Measurements from ENCODE around the gene COPS7A.

COPS7A gene, protein sequence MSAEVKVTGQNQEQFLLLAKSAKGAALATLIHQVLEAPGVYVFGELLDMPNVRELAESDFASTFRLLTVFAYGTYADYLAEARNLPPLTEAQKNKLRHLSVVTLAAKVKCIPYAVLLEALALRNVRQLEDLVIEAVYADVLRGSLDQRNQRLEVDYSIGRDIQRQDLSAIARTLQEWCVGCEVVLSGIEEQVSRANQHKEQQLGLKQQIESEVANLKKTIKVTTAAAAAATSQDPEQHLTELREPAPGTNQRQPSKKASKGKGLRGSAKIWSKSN

GRCh38 chr12:6723607-6724408 is at the start of gene COPS7A:
COPS7A (plus strand) TSS chr12:6724046; CDS start chr12:6724657, 611 bp downstream.
- TF ChIP-seq CTCF (conservative IDR thresholded peaks at IDR 0.05; ENCODE audit: low read depth) = no peak
- DNase-seq (ENCODE audit: low spot score) = peak; percentile 97
- peak within 1 kb of the TSS; percentile 84 for H3K27ac ChIP-seq
- ChIA-PET POLR2A (ENCODE audit: low non-redundant PET) (interaction anchor here (0.6 to 1.4 kb wide), 10 partner anchors 10 to 167 kb away, joined by 3 to 13 read pairs (median 3); partner anchors contain the start of genes CDCA3, USP5 and ZNF384), CTCF (interaction anchor here (0.9 to 1.2 kb wide), 3 partner anchors 12 to 56 kb away, joined by 3 read pairs; partner anchors contain the start of gene MLF2)

DNA sequence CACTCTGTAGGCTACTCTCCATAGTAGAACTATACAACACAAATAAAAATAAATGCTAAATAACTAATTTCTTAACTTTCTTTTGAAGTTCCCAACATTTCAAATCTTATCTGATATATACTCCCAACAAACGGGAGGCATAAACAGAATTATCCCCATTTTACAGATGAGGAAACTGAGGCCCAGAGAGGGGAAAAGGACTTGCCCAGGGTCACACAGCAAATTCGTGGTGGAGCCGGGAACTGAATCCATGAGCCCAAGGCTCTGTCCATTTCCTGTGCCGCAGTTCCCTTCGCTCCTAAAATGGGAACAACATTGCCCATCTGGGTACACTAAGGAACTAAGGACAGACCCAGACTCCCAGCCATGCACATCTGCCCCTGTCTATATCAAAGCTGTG is 46.9 kb upstream of the COPS7A start:
- TF ChIP-seq CTCF (conservative IDR thresholded peaks at IDR 0.05; ENCODE audit: low read depth) = no peak
- POLR2A ChIA-PET (ENCODE audit: low non-redundant PET) = no interaction called here
- H3K27ac ChIP-seq = no peak overlapping the region
- DNase-seq (ENCODE audit: low spot score) = no peak
- CTCF ChIA-PET = interaction anchor here (0.8 to 1.4 kb wide), 2 partner anchors 10 to 57 kb away, joined by 4 to 5 read pairs; no protein-coding TSS in a partner anchor

DNA sequence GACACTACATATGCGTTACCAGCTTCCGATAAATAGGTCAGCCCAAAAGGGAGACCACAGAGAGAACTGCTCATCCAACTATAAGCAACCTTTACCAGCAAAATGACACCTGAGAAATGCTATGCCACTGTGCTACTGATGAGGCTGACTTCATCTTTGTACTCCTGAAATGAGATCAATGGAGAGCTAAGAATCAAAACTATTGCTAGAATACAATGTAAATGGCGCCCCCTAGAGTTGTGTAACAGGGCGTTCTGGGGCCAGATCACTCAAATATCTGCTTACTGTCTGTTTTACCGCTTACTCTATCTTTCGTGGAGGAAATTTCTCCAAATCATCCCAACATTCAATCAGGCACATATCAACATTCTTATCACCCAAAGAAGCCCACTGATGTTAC is 39.2 kb upstream of the COPS7A start:
- DNase-seq (ENCODE audit: low spot score) = no peak
- ChIA-PET POLR2A (ENCODE audit: low non-redundant PET) (no interaction called here), CTCF (interaction anchor here (0.5 to 0.6 kb wide), 2 partner anchors 13 to 223 kb away, joined by 3 read pairs; no protein-coding TSS in a partner anchor)
- no peak overlapping the region for H3K27ac ChIP-seq
- TF ChIP-seq CTCF (conservative IDR thresholded peaks at IDR 0.05; ENCODE audit: low read depth) = peak; percentile 20; the same call in 1 of the 2 replicates

DNA sequence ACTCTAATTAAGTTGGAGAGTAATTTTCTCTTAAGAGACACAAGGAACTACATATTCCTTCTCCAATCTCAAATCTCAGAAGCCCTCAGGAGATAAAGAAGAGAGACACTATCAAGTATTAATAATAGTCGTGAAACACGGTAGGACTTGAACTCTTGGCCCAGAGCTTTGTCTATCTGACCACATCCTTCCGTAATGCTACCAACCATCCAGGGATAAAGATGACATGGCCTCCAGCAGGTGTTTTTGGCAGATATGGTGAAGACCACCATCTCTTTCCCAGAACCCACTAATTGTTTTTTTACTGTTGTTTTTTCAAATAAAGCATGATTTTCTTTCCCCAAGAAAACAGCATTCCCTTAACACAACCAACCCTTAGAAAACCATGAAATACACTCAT is 38.0 kb upstream of the COPS7A start:
- DNase-seq (ENCODE audit: low spot score) = no peak
- TF ChIP-seq CTCF (conservative IDR thresholded peaks at IDR 0.05; ENCODE audit: low read depth) = no peak
- H3K27ac ChIP-seq = no peak overlapping the region
- CTCF ChIA-PET = interaction anchor here (0.6 to 0.8 kb wide), 5 partner anchors 18 to 135 kb away, joined by 3 to 5 read pairs (median 3); partner anchors contain the start of gene LPAR5
- POLR2A ChIA-PET (ENCODE audit: low non-redundant PET) = no interaction called here

DNA sequence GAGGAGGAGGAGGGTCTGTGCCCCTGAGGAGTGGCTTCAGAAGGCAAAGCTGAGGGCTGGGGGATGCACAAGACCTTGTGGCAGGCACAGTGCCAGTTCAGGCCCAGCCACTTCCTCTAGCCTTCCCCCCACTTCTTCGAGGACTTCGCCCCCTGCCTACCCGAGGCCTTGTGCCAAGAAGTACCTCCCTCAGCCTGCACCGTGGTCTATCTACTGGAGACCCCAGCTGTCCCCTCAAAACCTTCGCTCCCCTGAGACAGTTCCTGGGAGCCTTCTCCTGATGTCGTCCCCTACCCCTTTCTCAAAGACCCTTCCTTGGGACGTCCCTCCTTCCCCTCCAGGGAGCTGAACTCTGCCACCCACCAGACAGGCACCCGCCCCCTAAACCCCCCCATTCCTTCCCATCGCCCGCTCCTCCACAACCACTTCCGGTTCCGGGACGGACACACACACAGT is 35.3 kb upstream of the COPS7A start:
- TF ChIP-seq CTCF (conservative IDR thresholded peaks at IDR 0.05; ENCODE audit: low read depth) = no peak
- CTCF ChIA-PET = interaction anchor here (0.6 to 1.2 kb wide), 3 partner anchors 31 to 138 kb away, joined by 3 to 4 read pairs (median 3); no protein-coding TSS in a partner anchor
- H3K27ac ChIP-seq = peak overlapping the region; percentile 94
- POLR2A ChIA-PET (ENCODE audit: low non-redundant PET) = interaction anchor here (1.0 to 1.3 kb wide), 3 partner anchors 31 to 75 kb away, joined by 3 to 13 read pairs (median 5); partner anchors contain the start of gene COPS7A
- no peak for DNase-seq (ENCODE audit: low spot score)
